Stimulated activated CD8-positive, alpha-beta memory T cell treated with anti-CD3 and anti-CD28 coated beads, Interleukin-4, amount 100 ng/mL, for 48 hours (primary cell): ENCODE data around the gene GPC1.
"Not testable (repeated sequence)": the region's sequence is repeated elsewhere in the genome, so short reads cannot be mapped to it uniquely, and the experiment has no call there.

Experiments used
- DNase-seq: peaks from one replicate; pipeline ENCODE4 v3.0.0-alpha.2; 2020

The GPC1 gene

GRCh38 chr2:240435457-240435947, at the start of gene GPC1:
TSS of gene GPC1 (plus strand) at chr2:240435663. CDS start at chr2:240435919, 256 bp downstream.
- peak; percentile 63 for DNase-seq

DNA sequence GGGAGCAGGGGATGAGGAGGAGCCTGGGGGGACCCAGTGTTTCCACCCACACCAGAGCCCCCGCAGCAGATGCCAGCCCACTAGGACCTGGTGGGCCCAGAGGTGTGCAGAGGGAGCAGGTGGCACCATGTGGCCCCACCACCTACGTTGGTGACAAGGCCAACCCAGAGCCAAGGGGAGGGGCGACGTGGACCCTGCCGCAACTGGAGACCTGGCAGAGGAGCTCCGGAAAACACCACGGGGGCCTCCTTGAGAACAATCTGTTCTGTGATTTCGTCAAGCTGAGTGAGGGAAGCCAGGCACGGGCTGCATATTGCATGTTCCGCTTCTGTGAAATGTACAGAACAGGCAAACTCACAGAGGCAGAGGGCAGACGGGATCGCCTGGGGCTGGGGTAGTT, 49.1 kb upstream of the GPC1 start:
- DNase-seq, result no peak

DNA sequence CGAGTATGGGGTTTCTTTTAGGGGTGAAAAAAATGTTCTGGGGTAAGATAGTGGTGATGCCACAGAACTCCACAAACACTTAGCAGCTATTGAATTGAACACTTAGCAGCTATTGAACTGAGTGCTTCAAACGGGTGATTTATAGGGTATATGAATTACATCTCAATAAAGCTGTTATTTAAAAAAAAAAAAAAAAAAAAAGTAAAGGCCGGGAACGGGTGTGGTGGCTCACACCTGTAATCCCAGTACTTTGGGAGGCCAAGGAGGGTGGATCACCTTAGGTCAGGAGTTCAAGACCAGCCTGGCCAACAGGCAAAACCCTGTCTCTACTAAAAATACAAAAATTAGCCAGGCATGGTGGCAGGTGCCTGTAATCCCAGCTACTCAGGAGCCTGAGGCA, 48.7 kb upstream of the GPC1 start:
- not testable (repeated sequence) for DNase-seq

DNA sequence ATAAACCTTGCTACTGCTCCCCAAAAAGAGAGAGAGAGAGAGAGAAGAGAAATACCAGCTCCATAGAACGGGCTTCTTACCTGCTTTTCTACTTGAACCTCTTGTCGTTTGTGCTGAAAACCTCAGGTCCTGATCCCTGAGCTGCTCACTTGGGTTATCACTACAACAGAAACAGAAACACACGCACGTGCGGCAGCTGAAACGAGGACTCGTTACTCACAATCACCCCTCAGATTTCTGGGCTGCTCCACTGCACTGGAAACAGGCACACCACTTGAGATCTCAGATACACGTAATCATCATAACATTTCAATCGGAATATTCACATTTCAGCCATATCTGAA, 48.2 kb upstream of the GPC1 start:
- no peak for DNase-seq

- DNase-seq, result no peak
Observed at GRCh38 chr2:240387669-240388358, 47.6 kb upstream of the GPC1 start.

DNA sequence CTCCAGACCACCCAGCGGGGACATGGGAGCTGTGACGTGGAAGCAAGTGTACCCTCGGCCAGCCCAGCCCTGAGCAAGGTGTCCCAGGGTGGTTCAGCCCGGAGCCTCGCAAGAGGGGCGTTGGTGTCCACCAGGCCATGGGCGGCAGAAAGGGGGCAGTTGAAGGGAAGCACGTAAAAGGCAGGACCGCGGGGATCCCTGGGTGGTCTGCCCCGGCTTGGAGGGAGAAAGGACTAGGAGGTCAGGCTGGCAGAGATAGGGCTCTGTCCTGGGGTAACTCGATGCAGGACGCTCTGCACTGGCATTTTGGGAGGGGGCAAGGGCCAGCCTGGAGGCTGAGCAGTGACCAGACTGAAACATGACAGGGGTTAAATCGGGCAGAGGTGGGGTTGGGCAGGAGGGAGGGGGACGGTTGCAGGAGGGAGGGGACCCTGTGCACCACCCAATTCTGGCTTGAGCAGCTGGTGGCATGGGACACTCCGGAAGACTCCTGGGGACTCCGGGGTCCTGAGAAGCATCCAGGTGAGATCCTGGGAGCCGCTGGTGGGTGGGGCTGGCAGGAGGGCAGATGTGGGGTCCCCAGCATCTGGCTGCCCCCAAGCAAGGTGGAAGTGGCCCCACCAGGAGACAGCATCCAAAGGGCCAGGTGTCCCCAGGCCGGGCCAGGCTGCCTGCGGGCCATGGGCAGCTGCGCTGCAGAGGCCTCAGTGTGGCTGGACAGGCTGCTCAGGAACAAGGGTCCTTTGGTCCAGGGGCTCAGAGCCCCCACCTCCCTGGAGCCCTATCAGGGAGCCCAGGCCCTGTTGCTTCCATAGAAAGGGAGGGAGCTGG, 46.8 kb upstream of the GPC1 start:
- no peak for DNase-seq

DNA sequence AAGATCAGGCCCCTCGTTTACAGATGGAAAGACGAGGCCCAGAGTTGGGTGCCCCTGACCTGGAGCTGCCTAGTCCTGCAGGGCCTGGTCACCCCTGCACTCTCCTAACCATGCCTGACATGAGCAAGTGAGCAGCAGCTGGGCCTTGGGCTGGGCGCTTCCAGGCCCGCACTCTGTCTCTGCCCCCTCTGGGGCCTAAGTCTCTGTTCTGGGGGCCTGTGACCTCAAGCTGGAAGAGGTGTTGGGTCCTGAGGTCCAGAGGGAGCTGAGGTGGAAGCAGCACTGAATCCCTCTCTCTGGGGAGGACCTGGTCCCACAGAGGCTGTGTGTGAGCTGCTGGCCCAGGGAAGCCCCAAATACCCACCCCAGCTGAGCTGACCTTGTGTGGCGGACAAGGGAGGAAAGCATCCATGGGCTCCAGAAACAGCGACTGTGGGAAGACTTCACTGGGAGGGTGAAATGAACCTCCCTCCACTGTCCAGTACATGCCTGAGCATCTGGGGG, 46.1 kb upstream of the GPC1 start:
- no peak for DNase-seq

DNA sequence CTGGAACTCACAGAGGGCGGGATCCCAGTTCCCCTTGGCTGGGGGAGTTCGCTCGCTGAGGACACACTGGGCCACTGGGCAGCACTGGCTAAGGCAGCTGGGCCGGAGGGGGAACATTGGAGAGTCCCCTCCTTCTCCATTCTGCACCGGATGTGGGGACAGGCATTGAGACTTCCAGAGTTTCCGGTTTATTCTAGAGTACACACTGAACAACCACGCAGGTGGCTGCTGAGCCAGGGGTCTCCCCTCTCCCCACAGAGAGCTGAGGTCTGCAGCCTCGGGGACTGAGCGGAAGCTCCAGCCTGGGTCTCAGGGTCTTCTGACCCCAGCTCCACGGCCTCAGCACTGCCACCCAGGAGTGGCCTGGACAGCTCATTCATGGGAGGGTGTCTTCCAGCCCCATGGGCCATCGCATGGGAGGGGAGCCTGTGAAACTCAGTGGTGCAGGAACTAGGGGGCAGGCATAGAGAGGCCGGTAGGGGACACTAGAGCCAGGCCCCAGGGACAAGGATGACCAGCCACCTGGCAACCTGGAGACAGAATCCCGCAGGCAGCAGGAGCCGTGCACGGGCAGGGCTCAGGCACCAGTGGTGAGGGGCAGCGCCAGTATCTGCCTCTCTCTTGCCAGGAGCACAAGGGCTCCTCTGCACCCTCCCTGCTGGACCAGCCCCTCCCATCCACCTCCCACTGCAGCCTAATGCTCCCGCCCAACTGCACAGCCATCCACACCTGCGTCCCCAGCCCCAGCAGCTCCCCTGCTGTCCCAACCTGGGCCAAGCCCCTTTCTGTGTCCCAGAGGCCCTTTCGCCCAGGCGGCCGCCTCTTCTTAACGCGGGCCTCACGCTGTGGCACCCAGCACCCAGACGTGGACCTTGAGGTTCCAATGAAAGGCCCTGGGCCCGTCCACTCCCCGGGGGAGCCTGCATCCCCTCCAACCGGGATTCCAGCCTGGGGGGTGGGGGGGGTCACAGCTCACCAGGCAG, 45.1 kb upstream of the GPC1 start:
- no peak for DNase-seq

- DNase-seq, result no peak
Observed at GRCh38 chr2:240391111-240392051, 44.1 kb upstream of the GPC1 start.

DNA sequence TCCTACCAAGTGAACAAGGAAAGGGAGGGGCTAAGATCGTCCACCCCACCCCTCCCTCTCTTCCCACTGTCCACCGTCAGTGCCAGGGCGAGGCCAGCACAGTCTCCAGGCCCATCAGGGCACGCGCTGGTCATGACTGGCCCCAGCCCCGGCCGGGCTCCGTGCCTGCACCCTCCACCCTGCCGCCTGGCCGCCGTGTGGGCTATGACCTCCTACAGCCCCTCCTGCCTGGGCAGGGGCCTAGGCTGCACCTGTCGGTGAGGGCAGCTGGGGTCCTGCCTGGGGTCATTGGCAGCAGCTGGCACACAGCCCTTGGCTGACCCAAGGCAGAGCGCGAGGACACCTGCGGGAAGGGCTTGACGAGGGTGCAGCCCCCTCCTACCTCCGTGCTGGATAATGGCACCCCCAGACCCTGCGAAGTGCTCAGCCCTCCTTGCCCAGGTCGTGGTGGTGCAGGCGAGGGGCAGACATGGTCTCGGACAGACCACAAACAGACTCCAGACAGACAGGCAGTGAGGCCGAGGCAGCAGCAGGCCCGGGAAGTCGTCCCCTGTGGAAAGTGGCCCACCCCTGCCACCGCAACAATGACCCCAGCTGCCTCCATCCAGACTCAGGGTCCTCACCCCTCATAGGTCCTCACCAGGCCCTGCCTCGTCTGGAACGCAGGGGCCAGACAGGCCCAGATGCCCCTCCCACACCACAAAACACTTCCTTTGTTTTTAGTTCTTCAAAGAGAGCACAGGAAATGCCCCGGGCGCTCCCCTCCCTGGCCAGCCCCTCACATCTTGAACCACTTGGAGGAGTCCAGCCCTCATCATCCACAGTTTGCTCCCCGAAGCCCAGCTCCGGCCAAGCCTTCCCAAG, 43.1 kb upstream of the GPC1 start:
- DNase-seq, result no peak

DNA sequence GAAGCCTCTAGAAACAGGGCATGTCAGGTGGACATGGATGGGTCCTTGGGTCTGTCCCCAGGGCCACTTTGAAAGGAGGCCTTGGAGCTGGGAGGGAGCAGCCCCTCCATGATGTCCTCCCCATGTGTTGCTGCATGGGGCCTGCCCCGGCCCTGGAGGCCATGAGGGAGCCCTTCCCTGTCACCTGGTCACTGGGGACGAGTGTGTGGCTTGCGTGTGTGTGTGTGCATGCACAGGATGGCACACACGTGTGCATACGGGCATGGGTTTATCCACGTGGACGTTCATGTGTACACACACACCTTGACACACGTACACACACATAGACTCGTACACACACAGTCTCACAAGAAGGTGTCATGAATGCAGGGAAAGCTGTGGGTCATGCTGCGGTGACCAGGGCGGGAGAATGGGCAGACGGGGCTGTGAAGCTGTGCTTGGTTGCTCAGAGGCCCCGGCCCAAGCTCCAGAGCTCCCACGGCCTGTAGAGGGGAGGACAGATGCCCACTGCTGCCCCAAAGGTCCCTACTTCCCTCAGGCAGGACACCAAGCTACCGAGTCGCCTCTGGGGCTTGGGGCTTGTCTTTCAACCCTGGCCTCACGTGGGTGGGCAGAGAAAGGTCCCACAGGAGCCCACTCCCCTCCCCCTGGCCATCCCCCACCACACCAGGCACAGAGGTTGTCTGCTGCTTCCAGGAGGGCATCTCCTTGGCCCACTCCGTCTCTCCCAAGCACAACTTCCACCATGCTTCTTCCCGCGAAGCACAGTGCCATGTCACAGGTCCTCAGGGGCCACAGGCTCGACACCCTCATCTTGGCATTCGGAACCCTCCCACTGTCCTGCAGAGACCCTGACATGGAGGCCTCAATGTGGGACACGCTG, 42.3 kb upstream of the GPC1 start:
- no peak for DNase-seq

DNA sequence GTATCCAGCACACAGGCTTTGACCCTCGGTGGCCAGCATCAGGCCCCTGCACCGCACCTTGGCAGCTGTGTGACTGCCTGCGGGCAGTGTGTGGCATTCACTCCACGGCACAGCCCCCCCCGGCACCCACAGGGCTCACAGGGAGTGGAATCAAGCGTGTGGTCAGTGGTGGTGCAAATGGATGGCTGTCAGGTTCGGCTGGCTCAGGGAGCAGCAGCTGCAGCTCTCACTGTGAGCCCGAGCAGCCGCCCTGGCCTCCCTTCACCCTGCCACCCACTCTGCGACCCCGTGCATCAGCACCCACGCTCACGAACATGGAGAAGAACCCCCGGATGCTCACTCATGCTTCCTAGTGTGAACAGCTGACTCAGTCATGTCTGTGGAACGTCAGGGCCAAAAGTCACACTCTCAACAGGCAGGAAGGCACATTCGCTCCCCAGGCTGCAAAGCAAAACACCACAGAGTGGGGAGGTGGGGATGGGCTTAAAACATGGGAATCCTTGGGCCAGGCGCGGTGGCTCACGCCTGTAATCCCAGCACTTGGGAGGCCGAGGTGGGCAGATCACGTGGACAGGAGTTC, 41.5 kb upstream of the GPC1 start:
- DNase-seq, result no peak

DNA sequence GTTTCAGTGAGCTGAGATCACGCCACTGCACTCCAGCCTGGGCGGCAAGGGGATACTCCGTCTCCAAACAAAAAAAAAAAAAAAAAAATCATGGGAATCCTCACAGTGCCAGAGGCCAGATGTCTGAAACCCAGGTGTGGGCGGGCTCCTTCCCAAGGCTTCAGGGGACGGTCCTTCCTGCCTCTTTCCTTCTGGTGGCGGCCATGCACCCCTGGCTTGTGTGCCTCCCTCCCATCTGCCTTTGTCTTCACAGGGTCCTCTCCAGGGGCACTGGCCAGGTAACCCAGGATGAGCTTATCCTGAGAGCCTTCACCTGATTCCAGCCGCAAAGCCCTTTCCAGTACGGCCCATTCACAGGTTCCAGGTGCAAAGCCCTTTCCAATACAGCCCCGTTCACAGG, 40.9 kb upstream of the GPC1 start:
- no peak for DNase-seq

DNA sequence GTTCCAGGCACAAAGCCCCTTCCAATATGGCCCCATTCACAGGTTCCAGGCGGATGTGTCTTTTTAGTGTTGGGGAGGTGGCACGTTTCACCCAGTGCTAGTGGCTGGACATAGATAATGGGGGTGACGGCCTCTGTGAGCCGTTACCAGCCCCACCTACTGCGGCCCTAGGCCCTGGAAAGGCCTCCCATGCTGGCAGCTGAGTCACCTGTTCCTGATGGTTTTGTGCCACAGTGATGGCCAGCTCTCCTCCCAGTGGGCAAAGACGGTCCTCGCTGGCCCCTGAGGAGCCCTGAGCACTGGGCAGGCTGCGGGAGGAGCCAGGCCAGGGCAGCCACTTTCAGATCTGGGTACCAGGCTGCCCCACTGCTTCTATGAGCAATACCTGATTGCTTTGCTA, 40.0 kb upstream of the GPC1 start:
- no peak for DNase-seq

DNA sequence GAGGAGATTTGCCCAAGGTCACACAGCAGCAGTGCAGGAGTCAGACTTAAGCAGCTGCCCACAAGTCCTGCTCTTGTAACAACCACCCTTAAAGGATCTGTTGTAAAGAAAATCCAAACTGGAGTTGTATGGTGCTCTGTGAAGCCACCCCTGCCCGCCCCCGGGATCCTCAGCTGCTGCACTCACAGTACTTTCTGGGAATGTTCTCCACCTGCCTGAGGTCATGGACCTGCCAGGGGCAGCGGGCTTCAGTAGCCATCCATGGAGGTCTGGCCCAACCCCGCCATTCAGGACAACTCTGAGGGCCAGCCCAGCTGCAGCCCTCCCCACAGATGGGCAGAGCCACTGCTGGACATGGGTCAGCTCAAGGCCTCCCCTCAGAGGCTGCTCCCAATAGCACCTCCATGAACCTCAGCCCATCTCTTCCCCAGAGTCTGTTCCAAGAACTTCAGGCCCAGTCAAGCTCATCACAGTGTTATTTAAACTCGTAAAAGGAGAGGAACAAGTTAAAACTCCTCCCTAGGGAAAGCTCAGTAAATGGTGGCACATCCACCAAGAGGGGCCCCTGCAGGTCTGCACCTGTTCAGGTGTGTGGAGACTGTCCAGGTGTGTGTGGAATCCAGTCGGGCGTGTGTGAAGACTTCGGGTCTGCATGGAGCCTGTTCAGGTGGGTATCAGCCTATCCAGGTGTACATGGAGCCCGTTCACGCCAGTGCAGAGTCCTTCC, 39.4 kb upstream of the GPC1 start:
- no peak for DNase-seq

- no peak for DNase-seq
Observed at GRCh38 chr2:240396623-240397541, 38.6 kb upstream of the GPC1 start.

DNA sequence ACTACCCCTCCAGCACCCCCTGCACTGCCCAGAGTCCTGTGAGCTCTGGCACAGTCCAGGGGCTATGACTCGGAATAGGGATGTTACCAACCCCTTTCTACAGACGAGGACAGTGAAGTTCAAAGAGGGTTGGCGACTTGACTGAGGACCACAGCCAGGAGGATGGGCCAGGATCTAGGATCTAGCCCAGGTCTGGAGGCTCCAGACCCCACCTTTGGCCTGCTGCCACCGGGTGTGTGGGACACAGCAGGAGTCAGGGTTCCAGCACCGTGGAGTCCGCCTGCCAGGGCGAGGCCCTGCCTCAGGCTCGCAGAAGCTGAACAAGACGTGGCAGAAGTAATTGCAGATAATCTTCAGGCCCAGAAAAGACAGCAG, 37.9 kb upstream of the GPC1 start:
- no peak for DNase-seq
